Measurements from ENCODE around the gene CTIF.

- TF ChIP-seq IRF3 (IDR thresholded peaks at IDR 0.05; ENCODE audit: low read depth, low read length), result no peak
- no peak for TF ChIP-seq POLR2AphosphoS5 (IDR thresholded peaks at IDR 0.05; ENCODE audit: low read depth, low read length)
- TF ChIP-seq CTCF (IDR thresholded peaks at IDR 0.05), result no peak
- TF ChIP-seq EP300 (IDR thresholded peaks at IDR 0.05; ENCODE audit: borderline replicate concordance in 1 of 2, low read depth in 1 of 2, low read length in 1 of 2), result peak in 1 of 2 experiments; percentile 74; a peak in 2 of 4 replicates
- no peak for TF ChIP-seq TCF12 (IDR thresholded peaks at IDR 0.05)
- no peak for TF ChIP-seq SMC3 (IDR thresholded peaks at IDR 0.05; ENCODE audit: low read depth, low read length)
- no peak for TF ChIP-seq EZH2phosphoT487 (IDR thresholded peaks at IDR 0.05; ENCODE audit: borderline replicate concordance, low read depth)
- TF ChIP-seq MXI1 (IDR thresholded peaks at IDR 0.05; ENCODE audit: low read depth, low read length), result no peak
- TF ChIP-seq REST (IDR thresholded peaks at IDR 0.05; ENCODE audit: low read depth, low read length), result no peak
- no peak for TF ChIP-seq YY1 (IDR thresholded peaks at IDR 0.05; ENCODE audit: low read depth)
Measured at GRCh38 chr18:48794251-48794970, 255.6 kb downstream of the CTIF start.

All from SK-N-SH (cell line).